ENCODE results near the gene GOLGA1.
A peak's percentile ranks its signal among the peaks of the same experiment; 100 is the strongest.
"Not testable (repeated sequence)": the region's sequence is repeated elsewhere in the genome, so short reads cannot be mapped to it uniquely, and the experiment has no call there.

Gene GOLGA1, protein sequence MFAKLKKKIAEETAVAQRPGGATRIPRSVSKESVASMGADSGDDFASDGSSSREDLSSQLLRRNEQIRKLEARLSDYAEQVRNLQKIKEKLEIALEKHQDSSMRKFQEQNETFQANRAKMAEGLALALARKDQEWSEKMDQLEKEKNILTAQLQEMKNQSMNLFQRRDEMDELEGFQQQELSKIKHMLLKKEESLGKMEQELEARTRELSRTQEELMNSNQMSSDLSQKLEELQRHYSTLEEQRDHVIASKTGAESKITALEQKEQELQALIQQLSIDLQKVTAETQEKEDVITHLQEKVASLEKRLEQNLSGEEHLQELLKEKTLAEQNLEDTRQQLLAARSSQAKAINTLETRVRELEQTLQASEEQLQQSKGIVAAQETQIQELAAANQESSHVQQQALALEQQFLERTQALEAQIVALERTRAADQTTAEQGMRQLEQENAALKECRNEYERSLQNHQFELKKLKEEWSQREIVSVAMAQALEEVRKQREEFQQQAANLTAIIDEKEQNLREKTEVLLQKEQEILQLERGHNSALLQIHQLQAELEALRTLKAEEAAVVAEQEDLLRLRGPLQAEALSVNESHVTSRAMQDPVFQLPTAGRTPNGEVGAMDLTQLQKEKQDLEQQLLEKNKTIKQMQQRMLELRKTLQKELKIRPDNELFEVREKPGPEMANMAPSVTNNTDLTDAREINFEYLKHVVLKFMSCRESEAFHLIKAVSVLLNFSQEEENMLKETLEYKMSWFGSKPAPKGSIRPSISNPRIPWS

DNA sequence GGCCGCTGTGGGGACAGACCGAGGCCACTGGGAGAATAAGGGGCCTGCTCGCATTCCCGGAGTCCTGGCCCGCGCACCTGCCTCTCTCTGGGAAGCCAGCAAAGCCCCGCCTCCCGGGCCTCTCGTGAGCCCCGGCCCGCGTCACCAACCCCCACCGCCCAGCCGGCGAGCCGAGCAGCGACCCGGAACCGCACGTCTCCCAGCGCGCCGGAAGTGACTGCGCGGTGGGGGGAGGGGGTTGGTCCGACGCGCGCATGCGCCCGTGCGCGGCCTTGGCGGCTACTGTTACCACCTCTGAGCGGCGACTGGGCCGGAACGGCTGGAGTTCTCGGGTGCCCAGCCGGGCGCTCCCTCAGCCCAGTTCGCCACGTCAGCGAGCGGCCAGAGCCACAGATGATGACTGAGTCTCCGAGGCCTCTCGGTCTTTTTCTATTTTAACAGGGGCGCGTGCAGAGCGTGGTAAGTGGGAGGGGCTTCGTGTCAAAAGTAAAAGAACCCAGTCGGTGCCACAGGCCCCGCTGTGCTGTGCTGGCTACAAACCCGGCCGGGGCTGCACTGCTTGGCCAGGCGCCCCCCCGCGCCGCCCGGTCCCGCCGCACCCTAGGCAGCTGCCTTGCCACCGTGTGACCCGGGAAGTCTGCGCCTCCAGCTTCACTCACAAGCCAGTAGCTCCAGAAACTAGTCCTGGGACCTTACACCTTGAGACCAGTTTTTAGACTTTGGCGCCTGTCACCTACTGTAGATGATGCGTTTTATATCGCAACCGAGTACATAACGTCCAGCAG is at the start of gene GOLGA1:
Gene GOLGA1 (minus strand): TSS at position 190 of the 785 bp plus-strand sequence. CDS start 2,372 bp downstream, outside the sequence.
- DNase-seq (ENCODE audit: low read depth in 2 of 2) = peak; percentile 80 to 86

DNA sequence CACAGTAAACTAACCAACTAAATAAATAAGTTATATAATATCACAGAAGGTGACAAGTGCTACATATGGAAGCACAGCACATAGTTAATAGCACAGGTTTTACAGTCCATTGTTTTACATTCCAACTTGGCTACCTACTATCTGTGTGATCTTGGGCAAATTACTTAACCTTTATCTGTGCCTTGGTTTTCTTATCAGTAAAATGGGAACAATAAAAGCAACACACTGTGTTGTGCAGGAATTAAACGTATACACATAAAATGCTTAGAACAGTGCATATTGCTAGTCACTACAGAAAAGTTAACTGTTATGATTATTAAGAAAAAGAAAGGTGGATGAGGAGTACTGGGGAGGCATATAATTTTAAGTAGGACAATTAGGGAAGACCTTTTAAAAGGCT is 42.8 kb upstream of the GOLGA1 start:
- no peak for DNase-seq (ENCODE audit: low read depth in 2 of 2)

DNA sequence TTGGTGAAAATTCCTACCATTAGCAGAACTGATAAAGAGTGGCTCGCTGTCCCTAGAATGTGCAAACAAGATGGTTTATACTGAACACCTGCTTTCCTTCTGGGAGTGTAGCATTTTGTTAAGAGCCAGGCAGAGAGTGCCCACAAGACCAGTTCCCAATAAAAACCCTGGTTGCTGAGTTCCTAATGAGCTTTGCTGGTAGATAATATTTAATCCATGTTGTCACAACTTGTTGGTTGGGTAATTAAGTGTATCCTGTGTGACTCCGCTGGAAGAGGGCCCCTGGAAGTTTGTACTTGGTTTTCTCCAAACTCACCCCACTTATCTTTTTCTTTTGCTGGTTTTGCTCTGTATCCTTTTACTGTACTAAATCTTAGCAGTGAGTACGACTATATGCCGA is 39.5 kb upstream of the GOLGA1 start:
- DNase-seq (ENCODE audit: low read depth in 2 of 2) = no peak

DNA sequence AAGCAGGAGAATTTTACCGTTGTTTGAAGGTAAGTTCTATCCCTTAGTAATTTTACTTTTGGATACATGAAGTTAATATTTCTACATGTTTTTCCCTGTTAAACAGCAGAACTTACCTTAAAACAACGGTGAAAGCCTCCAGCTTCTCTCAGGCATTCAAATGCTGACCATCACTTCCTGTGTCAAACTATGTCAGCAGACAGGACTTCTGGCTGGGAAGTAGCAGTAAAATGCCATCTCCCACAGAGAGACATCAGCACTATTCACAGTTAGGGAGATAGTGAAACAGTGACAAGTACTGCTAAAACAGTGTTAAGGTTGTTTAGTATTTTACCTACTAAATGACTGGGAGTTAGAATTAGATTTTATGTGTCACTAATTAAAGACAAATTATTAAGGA is 34.2 kb upstream of the GOLGA1 start:
- no peak for DNase-seq (ENCODE audit: low read depth in 2 of 2)

DNA sequence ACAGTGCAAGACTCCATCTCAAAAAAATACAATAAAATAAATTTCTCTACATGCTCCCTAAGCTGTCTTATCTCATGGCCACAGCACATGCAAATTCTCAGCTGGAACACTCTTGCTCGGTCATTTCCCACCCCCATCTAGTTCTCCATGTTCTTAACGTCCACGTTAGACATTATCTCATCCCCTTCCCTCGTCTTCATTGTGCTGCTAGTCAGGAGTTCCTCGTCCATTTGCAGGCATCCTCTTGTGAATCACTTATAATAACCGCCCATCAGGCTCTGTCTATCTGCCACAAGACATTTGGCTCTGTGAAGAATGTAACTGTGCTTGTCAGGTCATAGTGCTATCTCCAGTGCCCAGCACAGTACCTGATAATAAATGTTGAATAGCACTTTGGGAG is 32.9 kb upstream of the GOLGA1 start:
- DNase-seq (ENCODE audit: low read depth in 2 of 2) = no peak

DNA sequence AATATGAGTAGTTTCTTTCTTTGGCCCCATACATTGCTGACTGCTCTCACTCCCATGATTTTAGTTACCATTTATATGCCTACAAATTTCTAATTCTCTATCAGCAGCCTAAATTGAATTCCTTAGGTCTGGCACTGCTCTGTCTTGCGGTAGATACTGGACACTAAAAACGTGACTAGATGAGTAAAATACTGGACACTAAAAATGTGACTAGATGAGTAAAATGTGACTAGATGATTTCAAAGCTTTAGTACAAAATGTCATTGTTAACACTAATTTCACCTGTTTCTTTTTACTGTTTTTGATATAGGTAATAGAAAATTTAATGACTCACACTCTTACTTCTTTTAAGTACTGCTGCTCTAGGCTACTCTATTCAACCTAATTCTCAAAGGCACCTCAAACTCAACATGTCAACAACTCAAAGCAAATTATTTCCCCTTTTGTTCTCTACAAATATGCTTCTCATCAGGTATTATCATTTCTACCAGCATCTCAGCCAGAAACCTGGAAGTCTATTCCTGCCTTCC is 31.4 kb upstream of the GOLGA1 start:
- DNase-seq (ENCODE audit: low read depth in 2 of 2) = no peak

DNA sequence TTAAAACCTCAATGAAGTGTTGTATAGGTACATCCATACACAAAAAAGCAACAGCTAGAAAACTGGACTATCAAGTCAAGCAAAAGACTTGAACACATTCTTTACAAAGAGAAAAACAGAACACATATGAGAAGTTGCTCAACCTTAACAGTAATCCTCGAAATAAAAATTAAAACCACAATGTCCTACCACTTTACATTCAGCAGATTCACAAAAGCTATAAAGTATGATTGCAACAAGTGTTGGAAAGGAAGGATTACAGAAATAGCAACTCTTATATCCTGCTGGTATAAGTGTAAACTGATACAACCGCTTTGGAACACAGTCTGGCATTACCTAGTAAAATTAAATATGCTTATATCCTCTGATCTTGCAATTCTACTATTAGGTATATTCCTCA is 28.5 kb upstream of the GOLGA1 start:
- DNase-seq (ENCODE audit: low read depth in 2 of 2) = no peak

DNA sequence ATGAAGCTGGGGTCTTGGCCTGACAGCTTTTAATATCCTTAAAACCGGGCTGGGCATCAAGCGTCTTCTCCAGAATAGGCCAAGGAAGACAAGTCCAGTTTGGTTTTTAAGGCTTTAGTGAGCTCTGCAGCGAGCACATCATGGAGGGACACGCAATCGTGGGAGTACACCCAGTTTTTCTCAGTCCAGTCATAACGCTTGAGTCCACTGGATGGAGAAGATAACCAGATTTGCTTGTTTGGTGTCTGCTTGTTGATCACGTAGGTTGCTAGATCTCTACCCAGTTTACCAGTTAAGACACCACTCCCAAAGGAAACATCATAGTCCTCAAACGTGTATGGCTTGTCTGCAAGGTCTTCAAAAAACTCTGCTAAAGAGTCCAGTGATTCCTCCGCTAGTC is 27.4 kb upstream of the GOLGA1 start:
- no peak for DNase-seq (ENCODE audit: low read depth in 2 of 2)

DNA sequence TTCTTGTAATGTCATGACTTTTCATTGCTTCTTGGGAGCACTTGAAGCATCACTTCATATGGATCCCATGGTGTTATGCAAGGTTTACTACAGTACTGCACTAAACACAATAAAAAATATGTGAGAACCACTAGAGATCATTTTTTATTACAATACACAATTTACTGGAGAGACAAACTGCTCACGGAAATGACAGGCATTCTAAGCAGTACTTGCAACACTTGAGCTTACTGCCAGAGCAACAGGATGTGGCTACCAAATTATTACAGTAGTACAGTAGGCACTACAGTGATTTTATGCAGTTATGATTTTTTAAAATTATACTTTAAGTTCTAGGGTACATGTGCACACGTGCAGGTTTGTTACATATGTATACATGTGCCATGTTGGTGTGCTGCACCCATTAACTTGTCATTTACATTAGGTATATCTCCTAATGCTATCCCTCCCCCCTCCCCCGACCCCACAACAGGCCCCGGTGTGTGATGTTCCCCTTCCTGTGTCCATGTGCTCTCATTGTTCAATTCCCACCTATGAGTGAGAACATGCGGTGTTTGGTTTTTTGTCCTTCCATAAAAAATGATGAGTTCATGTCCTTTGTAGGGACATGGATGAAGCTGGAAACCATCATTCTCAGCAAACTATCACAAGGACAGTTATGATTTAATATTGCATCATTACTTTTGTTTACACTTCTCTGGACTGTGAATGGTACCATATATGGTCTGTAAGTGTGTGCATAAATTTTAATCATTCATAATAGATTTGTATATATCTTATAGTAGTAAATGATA is 25.1 kb upstream of the GOLGA1 start:
- DNase-seq (ENCODE audit: low read depth in 2 of 2) = not testable (repeated sequence)

DNA sequence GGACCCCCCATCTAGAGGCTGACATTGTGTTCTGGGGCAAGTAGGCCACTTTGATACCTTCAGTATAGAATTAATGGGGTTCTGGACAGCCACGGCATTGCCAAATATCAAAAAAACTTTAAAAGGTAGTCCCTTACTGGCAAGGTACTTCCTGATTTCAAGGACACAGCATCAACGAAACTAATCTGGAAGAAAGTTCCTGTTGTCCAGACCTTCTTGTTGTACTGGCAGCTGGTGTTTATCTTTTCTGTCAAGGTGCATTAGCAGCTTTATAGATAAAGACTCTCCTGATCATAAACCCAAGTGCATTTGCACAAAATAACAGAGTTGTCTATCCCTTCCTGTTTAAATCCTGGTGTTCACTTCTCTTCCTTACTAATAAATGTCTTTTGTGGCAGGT is 23.7 kb upstream of the GOLGA1 start:
- DNase-seq (ENCODE audit: low read depth in 2 of 2) = no peak

DNA sequence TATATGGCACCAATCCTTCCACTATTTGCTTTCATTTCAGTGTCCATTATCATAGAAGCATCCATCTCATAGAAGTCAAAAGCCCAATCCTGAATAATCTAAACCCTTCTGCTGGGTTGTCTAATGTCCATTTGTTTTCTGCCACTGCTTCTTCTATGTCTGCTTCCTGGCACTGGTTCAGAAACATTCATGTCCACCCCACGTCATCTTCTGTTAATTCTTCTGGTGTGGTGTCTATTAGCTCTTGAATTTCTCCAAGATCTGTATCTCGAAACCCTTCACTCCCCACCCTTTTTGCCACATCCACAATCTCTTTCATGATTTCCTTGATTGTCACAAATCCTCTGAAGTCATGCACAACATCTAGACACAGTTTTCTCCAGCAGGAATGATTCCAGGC is 23.2 kb upstream of the GOLGA1 start:
- DNase-seq (ENCODE audit: low read depth in 2 of 2) = no peak

DNA sequence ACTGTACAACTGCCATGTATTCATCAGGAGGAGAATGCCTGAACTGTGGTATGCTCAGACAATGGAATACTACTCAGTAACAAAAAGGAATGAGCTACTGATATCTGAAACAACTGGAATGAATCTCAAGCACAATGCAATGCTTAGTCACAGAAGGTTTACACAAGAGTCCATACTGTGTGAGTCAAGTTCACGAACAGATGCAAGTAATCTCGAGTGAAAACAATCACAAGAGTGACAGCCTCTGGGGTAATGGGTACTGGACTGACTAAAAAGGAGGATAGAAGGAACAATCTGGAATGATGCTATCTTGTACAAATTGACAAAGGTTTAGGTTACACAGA is 19.5 kb upstream of the GOLGA1 start:
- no peak for DNase-seq (ENCODE audit: low read depth in 2 of 2)

DNA sequence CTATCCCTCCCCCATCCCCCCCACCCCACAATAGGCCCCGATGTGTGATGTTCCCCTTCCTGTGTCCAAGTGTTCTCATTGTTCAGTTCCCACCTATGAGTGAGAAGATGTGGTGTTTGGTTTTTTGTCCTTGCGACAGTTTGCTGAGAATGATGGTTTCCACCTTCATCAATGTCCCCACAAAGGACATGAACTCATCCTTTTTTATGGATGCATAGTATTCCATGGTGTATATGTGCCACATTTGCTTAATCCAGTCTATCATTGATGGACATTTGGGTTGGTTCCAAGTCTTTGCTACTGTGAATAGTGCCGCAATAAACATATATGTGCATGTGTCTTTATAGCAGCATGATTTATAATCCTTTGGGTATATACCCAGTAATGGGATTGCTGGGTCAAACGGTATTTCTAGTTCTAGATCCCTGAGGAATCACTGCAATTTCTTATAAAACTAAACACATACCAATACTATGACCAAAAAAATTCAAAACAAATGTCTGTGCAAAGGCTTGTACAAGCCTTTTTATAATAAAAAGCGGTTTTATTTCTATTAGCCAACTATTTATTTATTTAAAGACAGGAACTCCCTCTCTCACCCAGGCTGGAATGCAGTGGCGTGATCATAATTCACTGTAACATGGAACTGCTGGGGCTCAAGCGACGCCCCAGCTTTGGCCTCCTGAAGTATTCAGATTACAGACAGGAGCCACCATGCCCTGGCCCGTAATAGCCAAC is 19.0 kb upstream of the GOLGA1 start:
- DNase-seq (ENCODE audit: low read depth in 2 of 2) = not testable (repeated sequence)

DNA sequence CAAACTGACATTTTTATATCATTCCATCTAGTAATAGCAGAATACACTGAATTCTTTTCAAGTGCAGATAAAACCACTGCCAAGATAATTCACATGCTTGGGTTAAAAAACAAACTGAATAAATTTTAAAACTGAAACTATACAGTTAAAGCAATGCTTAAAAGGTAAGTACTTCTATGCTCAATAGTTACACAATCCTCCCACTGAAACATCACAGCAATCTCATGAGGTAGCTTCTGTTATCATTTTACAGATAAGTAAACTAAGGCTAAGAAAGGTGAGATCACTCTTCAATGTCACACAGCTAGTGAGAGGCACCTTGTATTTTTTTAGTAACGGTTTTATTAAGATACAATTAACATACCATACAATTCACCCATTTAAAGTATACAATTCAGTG is 13.4 kb upstream of the GOLGA1 start:
- DNase-seq (ENCODE audit: low read depth in 2 of 2) = no peak

DNA sequence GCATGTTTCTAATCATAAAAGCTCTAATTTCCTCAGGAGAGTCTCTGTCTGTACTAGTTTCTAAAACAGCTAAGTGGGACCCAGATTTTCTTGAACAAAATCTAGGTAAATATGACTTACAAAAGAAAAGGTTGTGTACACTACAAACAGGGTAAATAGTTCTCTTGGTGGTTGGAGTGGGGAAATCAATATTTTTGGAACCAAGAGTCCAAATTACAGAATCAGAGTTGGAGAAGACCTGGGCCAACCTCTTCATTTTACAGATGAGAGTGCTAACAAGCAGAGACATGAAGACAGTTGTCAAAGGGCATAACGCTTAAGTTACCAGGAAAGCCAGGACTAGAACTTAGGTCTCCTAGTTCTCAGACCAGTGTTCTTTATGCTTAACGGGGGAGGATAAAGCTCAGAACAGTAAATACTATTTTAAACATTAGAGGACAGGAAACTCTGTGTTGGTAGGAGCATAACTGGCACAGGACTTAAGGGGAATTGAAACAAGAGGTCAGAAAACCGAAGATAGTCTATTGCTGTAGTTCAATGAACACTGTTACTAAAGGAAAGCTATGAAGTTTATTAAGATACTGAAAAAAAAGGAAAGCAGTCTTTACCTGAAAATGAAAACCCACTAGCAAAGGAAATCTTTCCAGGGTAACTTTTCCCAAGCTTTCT is 9.3 kb upstream of the GOLGA1 start:
- DNase-seq (ENCODE audit: low read depth in 2 of 2) = no peak

DNA sequence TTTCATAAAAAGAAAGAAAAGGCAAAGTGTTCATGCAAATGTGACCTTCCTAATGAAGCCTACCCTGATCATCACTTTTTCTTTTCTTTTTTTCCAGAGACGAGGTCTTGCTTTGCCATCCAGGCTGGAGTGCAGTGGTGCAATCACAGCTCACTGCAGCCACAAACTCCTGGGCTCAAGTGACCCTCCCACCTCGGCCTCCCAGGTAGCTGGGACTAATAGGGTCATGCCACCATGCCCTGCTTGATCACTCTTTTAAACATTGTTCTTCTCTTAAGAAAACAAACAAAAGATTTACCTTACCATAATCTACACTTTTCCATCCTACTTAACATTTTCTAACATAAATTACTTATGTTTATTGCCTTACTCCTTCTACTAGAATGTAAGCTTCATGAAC is 8.5 kb upstream of the GOLGA1 start:
- no peak for DNase-seq (ENCODE audit: low read depth in 2 of 2)

DNA sequence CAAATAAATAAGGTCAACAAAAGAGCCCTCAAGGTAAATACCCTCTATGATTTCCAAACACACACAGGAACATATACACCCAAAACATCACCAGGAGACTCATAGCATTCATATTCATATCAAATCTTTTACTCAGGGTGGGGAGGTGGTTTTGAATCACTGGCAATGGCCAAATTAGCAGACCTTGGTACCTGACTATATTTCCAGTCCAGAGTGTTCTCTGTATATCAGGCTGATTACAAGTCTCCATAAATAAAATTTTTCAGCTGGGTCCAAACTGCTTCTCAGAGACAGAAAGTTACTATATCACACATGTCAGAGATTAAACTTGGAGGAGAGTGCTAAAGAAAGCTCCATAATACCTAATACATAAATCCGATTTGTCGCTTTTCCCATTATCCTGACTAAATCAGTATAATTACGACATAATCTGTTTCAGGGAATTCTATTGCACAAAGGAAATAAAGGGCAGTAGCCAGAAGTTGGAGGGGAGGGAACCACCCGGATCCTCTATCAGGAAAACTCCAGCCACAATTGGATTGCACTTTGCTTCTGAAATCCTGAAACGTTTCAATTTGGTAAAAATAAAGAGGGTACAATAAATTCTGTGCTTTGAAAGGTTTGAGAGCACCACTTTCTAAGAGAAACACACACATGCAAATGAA is 7.0 kb upstream of the GOLGA1 start:
- DNase-seq (ENCODE audit: low read depth in 2 of 2) = no peak

DNA sequence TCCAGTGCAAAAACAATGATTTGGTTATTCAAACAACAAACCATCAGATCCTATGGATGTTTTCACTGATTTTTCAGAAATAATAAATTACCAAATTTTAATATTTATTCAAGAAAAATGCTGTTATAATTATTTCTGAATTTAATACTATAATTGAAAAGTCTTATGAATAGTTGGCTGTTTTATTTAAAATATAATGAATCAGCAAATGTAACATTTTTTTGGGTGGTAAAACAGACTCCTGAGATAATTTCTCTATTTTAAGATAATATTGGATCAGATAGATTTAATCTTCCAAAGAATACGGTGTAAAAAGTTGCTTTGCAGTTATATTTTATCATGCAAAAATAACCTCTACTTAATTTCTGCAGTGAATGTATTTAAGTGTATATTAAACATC is 5.3 kb upstream of the GOLGA1 start:
- no peak for DNase-seq (ENCODE audit: low read depth in 2 of 2)

DNA sequence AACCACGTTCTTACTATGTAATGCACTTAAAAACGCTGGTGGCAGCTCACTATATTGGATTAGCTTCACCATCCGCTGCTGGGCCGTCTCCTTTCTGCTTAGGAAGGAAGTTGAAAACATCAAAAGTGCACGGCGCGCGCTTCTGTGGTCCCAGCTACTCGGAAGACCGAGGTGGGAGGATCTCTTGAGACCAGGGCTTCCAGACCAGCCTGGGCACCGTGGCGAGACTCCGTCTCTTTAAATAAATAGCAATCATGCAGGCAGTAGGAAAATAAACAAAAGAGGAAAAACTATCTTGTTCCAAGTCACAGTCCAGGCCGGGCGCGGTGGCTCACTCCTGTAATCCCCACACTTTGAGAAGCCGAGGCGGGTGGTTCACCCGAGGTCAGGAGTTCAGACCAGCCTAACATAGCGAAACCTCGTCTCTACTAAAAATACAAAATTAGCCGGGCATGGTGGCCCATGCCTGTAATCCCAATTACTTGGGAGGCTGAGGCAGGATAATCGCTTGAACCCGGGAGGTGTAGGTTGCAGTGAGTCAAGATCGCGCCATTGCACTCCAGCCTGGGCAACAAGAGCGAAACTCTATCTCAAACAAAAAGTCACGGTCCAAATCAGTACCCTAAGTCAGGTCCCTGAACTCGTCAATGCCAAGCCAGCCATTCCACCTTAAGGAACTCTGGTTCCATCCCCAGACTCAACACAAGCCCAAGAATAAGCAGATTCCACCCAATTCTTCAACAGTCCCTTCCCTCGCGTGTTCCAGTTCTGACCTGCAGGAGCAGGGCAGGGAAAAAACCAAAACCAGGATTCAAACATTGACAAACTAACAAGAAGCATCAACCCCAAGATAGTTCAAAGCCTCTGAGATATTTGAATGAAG is 1.0 kb upstream of the GOLGA1 start:
- DNase-seq (ENCODE audit: low read depth in 2 of 2) = peak in 1 of 2 donors; percentile 29
